ENCODE results near the gene PELI3. TPM values are rescaled to one million over a fixed set of nuclear protein-coding genes. Genes with fewer than 3 reads are reported as not detected.

PELI3 gene
- total and polyA plus RNA-seq, 2 of the 8 experiments (the other 6 are each of a cell fraction or from before 2014, with no cell fraction given), result 5.2 to 7.6 TPM

GRCh38 chr11:66438504-66439466 lies 27.9 kb upstream of the PELI3 start, which contains the start of gene MRPL11 (continued):
- no peak for TF ChIP-seq CTBP2 (IDR thresholded peaks at IDR 0.05; ENCODE audit: borderline replicate concordance, insufficient read depth, insufficient read length, low read length)
- TF ChIP-seq HDAC2 (IDR thresholded peaks at IDR 0.05; ENCODE audit: borderline replicate concordance in 1 of 2, low read depth in 2 of 2, low read length in 2 of 2), result peak in 1 of 2 experiments; percentile 69; a peak in 1 of 4 replicates
- no peak for TF ChIP-seq SUZ12 (IDR thresholded peaks at IDR 0.05; ENCODE audit: low read length)
- TF ChIP-seq CBX5 (IDR thresholded peaks at IDR 0.05; ENCODE audit: low read depth, low read length), result no peak
- TF ChIP-seq BACH1 (IDR thresholded peaks at IDR 0.05; ENCODE audit: low read length), result no peak
- TF ChIP-seq TCF12 (IDR thresholded peaks at IDR 0.05; ENCODE audit: low read depth, low read length), result peak; percentile 73; the same call in 1 of the 2 replicates
- peak; percentile 54 for TF ChIP-seq ASH2L (IDR thresholded peaks at IDR 0.05; ENCODE audit: low read length)
- no peak for TF ChIP-seq ZNF274 (IDR thresholded peaks at IDR 0.05; ENCODE audit: borderline replicate concordance, extremely low read depth, low read length)
- TF ChIP-seq CHD7 (IDR thresholded peaks at IDR 0.05; ENCODE audit: insufficient replicate concordance, low read length), result no peak
